GM18505 (cell line): ENCODE data around the gene ABI3BP.
"Not testable (repeated sequence)": the region's sequence is repeated elsewhere in the genome, so short reads cannot be mapped to it uniquely, and the experiment has no call there.

Experiments used
- ATAC-seq: cut with Tn5 transposase; IDR thresholded peaks from one replicate; pipeline ENCODE4 v1.9.1; 2021; ENCODE audit not compliant: unreplicated experiment
- POLR2A ChIP-seq: IDR thresholded peaks from 4 replicates; pipeline ENCODE4 v1.6.1; 2011; ENCODE audit warnings: borderline replicate concordance; ENCODE audit not compliant: insufficient read depth, insufficient read length; ENCODE audit errors: extremely low read depth

The ABI3BP gene

DNA sequence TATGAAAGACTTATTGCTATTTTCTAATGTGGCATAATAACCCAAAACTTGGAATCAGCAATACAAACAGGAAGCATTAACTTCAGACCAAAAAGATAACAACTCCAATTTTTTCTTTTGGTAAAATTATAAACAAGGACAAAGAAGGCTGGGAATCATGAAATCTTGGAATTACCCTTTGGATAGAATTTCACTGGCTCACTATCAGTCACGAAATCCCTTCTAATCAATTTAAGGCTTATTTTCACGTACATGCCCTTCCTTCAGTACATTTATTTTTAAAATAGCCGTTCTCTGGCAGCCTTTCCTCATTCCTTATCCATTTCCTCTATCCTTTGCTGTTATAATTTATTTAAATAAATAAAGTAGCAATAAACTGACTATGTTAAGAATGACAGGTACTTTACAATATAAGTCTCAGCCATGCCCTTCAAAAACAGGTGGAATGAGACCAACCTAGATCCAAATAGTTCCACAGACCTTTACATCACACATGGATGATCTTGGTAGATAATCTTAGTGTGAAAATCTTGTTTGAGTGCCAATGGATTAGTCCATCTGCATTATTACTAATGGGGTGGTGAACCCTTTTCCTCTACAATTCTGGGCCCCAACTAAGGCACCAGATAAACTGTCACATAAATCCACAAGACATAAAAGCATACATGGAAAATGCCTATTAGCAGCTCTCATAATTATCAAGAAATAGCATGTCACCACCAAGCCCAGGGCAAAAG, 38.9 kb downstream of the ABI3BP start:
- no peak for ATAC-seq
- TF ChIP-seq POLR2A = no peak

DNA sequence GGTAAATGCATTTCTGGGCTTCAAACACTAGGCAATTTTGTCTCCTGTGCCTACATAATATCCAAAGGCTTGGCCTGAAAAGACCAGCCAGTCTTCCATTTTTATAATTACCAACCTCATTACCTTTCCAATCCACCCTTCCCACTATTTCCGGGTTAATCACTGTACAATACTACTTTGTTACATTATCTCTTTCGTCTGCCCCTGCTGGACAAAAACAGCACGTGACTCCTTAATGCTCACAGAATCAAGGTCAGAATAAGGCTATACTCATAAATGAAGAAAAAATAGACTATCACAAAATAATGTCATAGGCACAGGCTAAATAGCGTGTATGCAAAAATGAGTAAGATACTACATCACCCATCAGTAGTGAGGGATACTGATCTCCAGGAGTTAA, 40.1 kb downstream of the ABI3BP start:
- TF ChIP-seq POLR2A = no peak
- no peak for ATAC-seq

- no peak for TF ChIP-seq POLR2A
Observed at GRCh38 chr3:100947119-100947518, 46.1 kb downstream of the ABI3BP start.

GRCh38 chr3:100946096-100946495, 47.1 kb downstream of the ABI3BP start:
- not testable (repeated sequence) for ATAC-seq

More at GRCh38 chr3:100947119-100947518, 46.1 kb downstream of the ABI3BP start:
- ATAC-seq = no peak

DNA sequence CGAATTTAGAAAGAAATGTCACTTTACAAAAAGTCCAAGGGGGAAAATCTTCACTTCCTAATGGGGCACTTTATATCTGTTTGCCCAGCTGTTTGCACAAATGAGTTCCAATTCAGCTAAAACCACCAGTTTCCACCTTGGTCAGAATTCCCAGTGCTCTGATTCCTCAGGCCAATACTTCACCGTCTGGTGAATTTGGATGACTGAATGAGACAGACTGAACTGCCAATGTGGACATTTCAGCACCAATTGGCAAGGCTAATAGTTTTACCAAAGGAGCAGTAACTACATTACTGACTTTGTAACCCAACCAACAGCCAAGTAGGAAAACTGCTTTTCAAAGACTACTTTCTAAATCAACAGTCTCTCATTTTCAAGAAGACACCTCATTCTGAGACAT, 51.8 kb downstream of the ABI3BP start:
- no peak for TF ChIP-seq POLR2A
- ATAC-seq = no peak

DNA sequence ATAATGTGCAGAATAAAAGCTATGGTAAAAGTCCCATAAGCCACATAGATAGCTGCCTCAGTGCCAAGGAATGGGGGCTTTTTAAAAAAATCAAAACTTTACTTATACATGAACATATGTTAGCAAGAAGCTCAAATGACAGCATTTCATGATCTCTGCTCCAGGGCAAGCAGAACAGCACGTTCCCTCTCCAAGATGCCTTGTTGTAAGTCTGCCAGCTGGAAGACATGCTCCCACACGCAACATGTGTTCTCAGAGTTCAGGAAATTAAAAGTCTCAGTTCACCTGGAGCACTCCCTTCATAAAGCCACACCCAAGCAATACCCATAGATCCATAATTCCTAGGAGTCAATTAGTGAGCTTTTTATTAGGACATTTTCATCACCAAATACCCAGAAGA, 52.2 kb downstream of the ABI3BP start:
- no peak for ATAC-seq
- TF ChIP-seq POLR2A = no peak

DNA sequence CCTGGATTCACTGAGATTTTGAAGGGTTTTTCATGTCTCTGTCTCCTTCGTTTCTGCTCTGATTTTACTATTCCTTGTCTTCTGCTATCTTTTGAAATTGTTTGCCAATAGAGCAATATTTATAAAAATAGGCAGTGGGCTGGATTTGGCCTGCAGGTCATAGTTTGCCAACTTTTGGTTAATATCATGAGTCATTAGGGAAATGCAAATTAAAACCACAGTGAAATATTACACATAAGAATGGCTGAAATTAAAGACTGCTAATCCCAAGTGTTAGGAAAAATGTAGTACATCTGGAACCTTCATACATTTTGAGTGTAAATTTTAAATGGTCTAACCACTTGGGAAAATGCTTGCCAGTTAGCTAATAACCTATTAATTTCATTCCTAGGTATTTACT, 56.3 kb downstream of the ABI3BP start:
- ATAC-seq = no peak
- TF ChIP-seq POLR2A = no peak

DNA sequence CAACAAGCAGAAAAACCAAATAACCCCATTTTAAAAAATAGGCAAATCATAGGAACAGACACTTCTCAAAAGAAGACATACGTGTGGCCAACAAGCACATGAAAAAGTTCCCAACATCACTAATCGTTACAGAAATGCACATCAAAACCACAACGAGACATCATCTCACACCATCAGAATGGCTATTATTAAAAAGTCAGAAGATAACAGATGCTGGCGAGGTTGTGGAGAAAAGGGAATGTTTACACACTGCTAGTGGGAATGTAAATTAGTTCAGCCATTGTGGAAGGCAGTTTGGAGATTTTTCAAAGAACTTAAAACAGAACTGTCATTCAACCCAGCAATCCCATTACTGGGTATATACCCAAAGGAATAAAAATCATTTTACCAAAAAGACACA, 60.7 kb downstream of the ABI3BP start:
- ATAC-seq = no peak
- TF ChIP-seq POLR2A = no peak

- ATAC-seq = no peak
- no peak for TF ChIP-seq POLR2A
Observed at GRCh38 chr3:100928638-100929428, 64.4 kb downstream of the ABI3BP start.

GRCh38 chr3:100927775-100928174, 65.4 kb downstream of the ABI3BP start:
- TF ChIP-seq POLR2A = no peak
- no peak for ATAC-seq

GRCh38 chr3:100915706-100916495, 77.3 kb downstream of the ABI3BP start:
- no peak for ATAC-seq
- TF ChIP-seq POLR2A = no peak

- no peak for ATAC-seq
Observed at GRCh38 chr3:100913870-100914648, 79.2 kb downstream of the ABI3BP start.

More at GRCh38 chr3:100913870-100914648, 79.2 kb downstream of the ABI3BP start:
- TF ChIP-seq POLR2A = no peak
